ENCODE measurements around the gene ARHGAP40. TPM values are rescaled to one million over a fixed set of nuclear protein-coding genes. Genes with fewer than 3 reads are reported as not detected.

The ARHGAP40 gene
- total and polyA plus RNA-seq, 10 donors: 0.03 TPM; not detected in 9

DNA sequence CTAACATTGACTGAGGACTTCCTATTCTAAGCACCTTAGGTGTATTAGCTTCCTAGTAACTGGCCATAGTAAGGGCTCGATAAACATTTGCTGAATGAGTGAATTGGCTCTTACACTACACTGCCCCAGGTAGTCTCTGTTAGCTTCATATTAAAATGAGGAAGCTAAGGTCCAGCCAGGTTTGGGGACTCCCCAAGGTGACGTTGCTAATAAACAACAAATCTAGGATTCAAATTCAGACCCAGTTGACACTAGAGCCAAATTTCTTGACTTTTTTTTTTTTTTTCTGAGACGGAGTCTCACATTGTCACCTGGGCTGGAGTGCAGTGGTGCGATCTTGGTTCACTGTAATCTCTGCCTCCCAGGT is 16.2 kb downstream of the ARHGAP40 start:
- peaks cover 0 to 74% (median 0%) of the 10 kb centered on the region in 7 donors for H3K27me3 ChIP-seq (replicated peaks in 1 of 7)
- no peak overlapping the region for H3K4me3 ChIP-seq
- no peak overlapping the region for H3K27ac ChIP-seq
- H3K36me3 ChIP-seq: no peaks in the 10 kb centered on the region
- H3K4me1 ChIP-seq: no peaks in the 10 kb centered on the region
- no peak for TF ChIP-seq CTCF (IDR thresholded peaks at IDR 0.05 in 8 of 11, conservative IDR thresholded peaks at IDR 0.05 in 3 of 11)
- TF ChIP-seq POLR2AphosphoS5 (IDR thresholded peaks at IDR 0.05): no peak
- TF ChIP-seq POLR2A (IDR thresholded peaks at IDR 0.05): no peak
- 72 to 80% (median 77%) methylated on average over 4 of the region's 4 CpGs for WGBS, 5 donors
- no peaks in the 10 kb centered on the region for H3K9me3 ChIP-seq
- intact Hi-C loops (cut with DNase I; ENCODE audit: low total_unique reads): no loop called here
- no peak for DNase-seq

- WGBS, 5 donors: 57 to 70% (median 64%) methylated on average over 9 of the region's 9 CpGs
- TF ChIP-seq POLR2A (IDR thresholded peaks at IDR 0.05): no peak
- no peak for TF ChIP-seq CTCF (IDR thresholded peaks at IDR 0.05 in 8 of 11, conservative IDR thresholded peaks at IDR 0.05 in 3 of 11)
- TF ChIP-seq POLR2AphosphoS5 (IDR thresholded peaks at IDR 0.05): no peak
- DNase-seq: no peak
Measured at GRCh38 chr20:38620441-38620840, 18.8 kb downstream of the ARHGAP40 start.

DNA sequence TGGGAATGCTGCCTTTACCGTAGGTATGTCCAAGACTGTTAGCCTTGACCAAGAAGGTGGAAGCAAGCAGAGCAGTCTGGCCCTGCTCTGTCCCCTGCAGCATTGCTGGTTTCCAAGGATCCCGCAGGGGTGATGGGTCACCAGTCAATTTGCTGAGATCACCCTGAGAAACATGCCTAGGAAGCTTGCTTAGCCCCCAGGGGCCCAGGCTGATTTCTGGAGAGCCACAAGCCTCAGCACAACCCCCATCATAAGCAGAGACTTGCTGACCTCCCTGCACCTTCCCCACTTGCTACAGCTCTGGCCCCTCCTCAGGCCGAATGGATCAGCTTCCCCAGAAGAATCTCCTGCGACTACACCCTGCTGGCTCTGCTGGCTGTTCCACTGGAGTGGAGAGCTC is 21.5 kb downstream of the ARHGAP40 start:
- DNase-seq: no peak
- TF ChIP-seq CTCF (IDR thresholded peaks at IDR 0.05 in 8 of 11, conservative IDR thresholded peaks at IDR 0.05 in 3 of 11) (no peak), POLR2A (IDR thresholded peaks at IDR 0.05) (no peak), POLR2AphosphoS5 (IDR thresholded peaks at IDR 0.05) (no peak)
- Histone ChIP-seq H3K4me1 (no peaks in the 10 kb centered on the region), H3K9me3 (peaks cover 0 to 7% (median 4%) of the 10 kb centered on the region in 8 donors), H3K27me3 (replicated peaks in 1 of 7) (peaks cover 0 to 38% (median 0%) of the 10 kb centered on the region in 7 donors), H3K27ac (no peak overlapping the region), H3K36me3 (no peaks in the 10 kb centered on the region), H3K4me3 (no peak overlapping the region)
- WGBS, 5 donors: 60 to 73% (median 69%) methylated on average over 4 of the region's 4 CpGs
- intact Hi-C loops (cut with DNase I; ENCODE audit: low total_unique reads): no loop called here

More at GRCh38 chr20:38620441-38620840, 18.8 kb downstream of the ARHGAP40 start:
- no peaks in the 10 kb centered on the region for H3K4me1 ChIP-seq
- peaks cover 0 to 65% (median 0%) of the 10 kb centered on the region in 7 donors for H3K27me3 ChIP-seq (replicated peaks in 1 of 7)
- intact Hi-C loops (cut with DNase I; ENCODE audit: low total_unique reads): no loop called here
- no peak overlapping the region for H3K4me3 ChIP-seq
- H3K36me3 ChIP-seq: no peaks in the 10 kb centered on the region
- peaks cover 0 to 7% (median 4%) of the 10 kb centered on the region in 8 donors for H3K9me3 ChIP-seq
- no peak overlapping the region for H3K27ac ChIP-seq

- no peak overlapping the region for H3K27ac ChIP-seq
Measured at GRCh38 chr20:38624084-38624483, 22.5 kb downstream of the ARHGAP40 start.

More at GRCh38 chr20:38624084-38624483, 22.5 kb downstream of the ARHGAP40 start:
- intact Hi-C loops (cut with DNase I; ENCODE audit: low total_unique reads): no loop called here
- peaks cover 0 to 28% (median 0%) of the 10 kb centered on the region in 7 donors for H3K27me3 ChIP-seq (replicated peaks in 1 of 7)
- H3K9me3 ChIP-seq: peaks cover 0 to 7% (median 4%) of the 10 kb centered on the region in 8 donors
- H3K4me3 ChIP-seq: no peak overlapping the region
- H3K4me1 ChIP-seq: no peaks in the 10 kb centered on the region
- TF ChIP-seq POLR2AphosphoS5 (IDR thresholded peaks at IDR 0.05) (no peak), CTCF (IDR thresholded peaks at IDR 0.05 in 8 of 11, conservative IDR thresholded peaks at IDR 0.05 in 3 of 11) (no peak), POLR2A (IDR thresholded peaks at IDR 0.05) (no peak)
- DNase-seq: no peak
- no peaks in the 10 kb centered on the region for H3K36me3 ChIP-seq
- WGBS, 5 donors: 56 to 88% (median 79%) methylated on average over 2 of the region's 2 CpGs

Data from spleen (tissue), 11 donors.